B cell (primary cell): ENCODE results near the gene ZMYND8. TPM values are rescaled to one million over a fixed set of nuclear protein-coding genes. Genes with fewer than 3 reads are reported as not detected.

Experiments
- ATAC-seq: fragments of 200-7000 bp; cut with Tn5 transposase; one replicate; pipeline ENCODE4 v1.10.0; 2021; ENCODE audit warnings: low read depth, mild to moderate bottlenecking, moderate number of reproducible peaks, moderate library complexity
- CTCF ChIA-PET: fragments of 350-600 bp; sonication (Branson Sonifier 250); formaldehyde crosslinking; loops from one replicate; lab custom pipeline; 2021; ENCODE audit warnings: antibody characterized with exemption, inconsistent platforms; lab: Charles Lee
- POLR2A ChIA-PET: fragments of 350-600 bp; sonication (Branson Sonifier 250); formaldehyde crosslinking; loops from one replicate; lab custom pipeline; 2021; ENCODE audit warnings: antibody characterized with exemption; lab: Charles Lee
- DNase-seq: peaks from one replicate; pipeline ENCODE4 v3.0.0; 2013
- H2AFZ ChIP-seq: 2 replicates; pipeline ENCODE4 v1.6.1; 2012; ENCODE audit warnings: mild to moderate bottlenecking, low read depth, low read length; ENCODE audit not compliant: insufficient read depth, poor library complexity, severe bottlenecking
- H3K27ac ChIP-seq, 2 donors: 1 replicate in 1 of 2; 2 replicates in 1 of 2; pipeline ENCODE4 v1.5.1; 2012 to 2013; ENCODE audit warnings: low read length in 2 of 2, mild to moderate bottlenecking in 2 of 2, moderate library complexity in 1 of 2
- H3K27me3 ChIP-seq, 4 experiments: fragments of 200-600 bp in 1 of 4; sonication (generic) in 1 of 4; replicated peaks in 1 of 4; 1 replicate in 2 of 4; 2 replicates in 2 of 4; pipeline versions ENCODE4 v1.6.1 to v1.7.0; 2013 to 2016; ENCODE audit warnings: low read length in 3 of 4, mild to moderate bottlenecking in 2 of 4, mixed read lengths in 1 of 4, moderate library complexity in 1 of 4; ENCODE audit not compliant: insufficient read depth in 4 of 4, control insufficient read depth in 3 of 4; ENCODE audit errors: control extremely low read depth in 1 of 4
- H3K36me3 ChIP-seq, 2 experiments: replicated peaks in 1 of 2; 1 replicate in 1 of 2; 2 replicates in 1 of 2; pipeline versions ENCODE4 v1.6.1 to v1.7.1; 2013; ENCODE audit warnings: low read length in 1 of 2; ENCODE audit not compliant: insufficient read depth in 2 of 2, control insufficient read depth in 1 of 2; ENCODE audit errors: control extremely low read depth in 1 of 2, extremely low read depth in 1 of 2
- H3K4me1 ChIP-seq, 2 donors: fragments of 200-600 bp in 1 of 2; sonication (generic) in 1 of 2; 1 replicate in 1 of 2; 2 replicates in 1 of 2; pipeline versions ENCODE4 v1.5.1 to v1.6.1; 2013 to 2017; ENCODE audit warnings: low read length in 2 of 2; ENCODE audit not compliant: control insufficient read depth in 2 of 2, insufficient read depth in 2 of 2
- H3K4me2 ChIP-seq: replicated peaks from 2 replicates; pipeline ENCODE3; 2012; ENCODE audit warnings: mild to moderate bottlenecking, low read depth, low read length; ENCODE audit not compliant: poor library complexity, severe bottlenecking
- H3K4me3 ChIP-seq, 5 experiments: fragments of 200-600 bp in 1 of 5; sonication (generic) in 1 of 5; 1 replicate in 3 of 5; 2 replicates in 2 of 5; pipeline versions ENCODE4 v1.5.1 to v1.7.0; 2011 to 2016; ENCODE audit warnings: low read length in 4 of 5, mild to moderate bottlenecking in 4 of 5, low read depth in 2 of 5, control low read depth in 1 of 5, moderate library complexity in 1 of 5; ENCODE audit not compliant: insufficient read depth in 1 of 5; ENCODE audit errors: control extremely low read depth in 1 of 5, extremely low read depth in 1 of 5
- H3K79me2 ChIP-seq: fragments of 200-600 bp; sonication (generic); one replicate; pipeline ENCODE4 v1.6.0; 2016; ENCODE audit warnings: low read length; ENCODE audit not compliant: control insufficient read depth, insufficient read depth
- H3K9ac ChIP-seq: fragments of 200-600 bp; sonication (generic); 2 replicates; pipeline ENCODE4 v1.6.1; 2017; ENCODE audit warnings: mild to moderate bottlenecking, low read length, moderate library complexity
- H3K9me3 ChIP-seq, 3 donors: one replicate each; pipeline versions ENCODE4 v1.6.1 to v1.7.1; 2013; ENCODE audit warnings: low read length in 2 of 3; ENCODE audit not compliant: control insufficient read depth in 2 of 3, insufficient read depth in 1 of 3; ENCODE audit errors: control extremely low read depth in 1 of 3
- H4K20me1 ChIP-seq: 2 replicates; pipeline ENCODE4 v1.6.0; 2012; ENCODE audit warnings: mild to moderate bottlenecking, low read length; ENCODE audit not compliant: insufficient read depth, control insufficient read depth, poor library complexity, severe bottlenecking
- H3K27ac Mint-ChIP-seq: one replicate; pipeline ENCODE4 v1.8.0; 2021; ENCODE audit warnings: mixed read lengths
- H3K27me3 Mint-ChIP-seq: one replicate; pipeline ENCODE4 v1.8.0; 2021; ENCODE audit warnings: mixed read lengths
- H3K4me1 Mint-ChIP-seq: one replicate; pipeline ENCODE4 v1.8.0; 2021; ENCODE audit warnings: mixed read lengths
- H3K4me3 Mint-ChIP-seq: one replicate; pipeline ENCODE4 v1.8.0; 2021; ENCODE audit warnings: mixed read lengths
- H3K9me3 Mint-ChIP-seq: one replicate; pipeline ENCODE4 v1.8.0; 2022; ENCODE audit warnings: mixed read lengths; ENCODE audit not compliant: insufficient read depth
- EZH2 ChIP-seq: IDR thresholded peaks from 2 replicates; pipeline ENCODE4 v1.6.1; 2012; ENCODE audit warnings: borderline replicate concordance, low read depth, mild to moderate bottlenecking, moderate library complexity, low read length; ENCODE audit not compliant: insufficient read depth, poor library complexity, severe bottlenecking
- WGBS: methylation state at CpG from one replicate; pipeline ENCODE4 v1.1.5; 2013; ENCODE audit warnings: missing lambda C conversion rate; ENCODE audit not compliant: insufficient coverage; 5-methylcytosine and 5-hydroxymethylcytosine counted together
- intact Hi-C: fragments of 100-400 bp; cut with micrococcal nuclease; formaldehyde crosslinking; loops from one replicate; pipeline ENCODE4 v1.10.0; 2022
- polyA plus RNA-seq: library from polyadenylated mRNA; depleted of rRNA; stranded (reverse); fragments of >200 nt; gene quantifications from 2 replicates; pipeline ENCODE4 v1.2.3, GENCODE V29; 2012
- total RNA-seq, 2 donors: library from RNA; stranded (reverse); fragments of 120-200 nt in 1 of 2; gene quantifications; 1 replicate in 1 of 2; 2 replicates in 1 of 2; pipeline versions ENCODE4 v1.2.3 to v1.2.4, GENCODE V29; 2013 to 2022
- TF ChIP-seq, protein P1 (sequence below): fragments of 200-600 bp; IDR thresholded peaks from one replicate; pipeline ENCODE4 v1.8.0; 2022; ENCODE audit warnings: antibody characterized with exemption, mild to moderate bottlenecking

Gene ZMYND8
- total and polyA plus RNA-seq, 2 donors (not counting 1 experiment from before 2014, with no cell fraction given) = 20.3 to 67.2 TPM

DNA sequence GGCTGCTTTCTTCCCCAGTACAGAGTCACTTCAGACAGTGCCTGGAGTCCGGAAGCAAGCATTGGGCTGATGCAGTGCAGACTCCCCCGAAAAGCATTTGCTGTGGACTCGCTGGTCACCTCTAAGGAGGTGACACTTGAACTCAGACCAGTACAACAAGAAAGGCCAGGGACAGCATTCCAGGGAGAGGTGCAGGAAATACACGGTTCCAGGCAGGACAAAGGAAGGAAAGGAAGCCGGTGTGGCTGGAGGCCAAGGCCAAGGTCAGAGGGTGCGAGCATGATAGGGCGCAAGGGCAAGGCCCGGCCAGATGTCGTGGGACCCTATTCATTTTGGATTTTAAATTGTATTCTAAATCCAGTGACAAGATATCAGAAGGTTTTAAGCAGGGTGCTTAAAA is 160.9 kb downstream of the ZMYND8 start:
- Mint-ChIP-seq H3K4me1 (peaks cover 5% of the 10 kb centered on the region), H3K9me3 (no peaks in the 10 kb centered on the region), H3K4me3 (no peak overlapping the region), H3K27ac (no peak overlapping the region), H3K27me3 (no peaks in the 10 kb centered on the region)
- TF ChIP-seq, protein P1, sequence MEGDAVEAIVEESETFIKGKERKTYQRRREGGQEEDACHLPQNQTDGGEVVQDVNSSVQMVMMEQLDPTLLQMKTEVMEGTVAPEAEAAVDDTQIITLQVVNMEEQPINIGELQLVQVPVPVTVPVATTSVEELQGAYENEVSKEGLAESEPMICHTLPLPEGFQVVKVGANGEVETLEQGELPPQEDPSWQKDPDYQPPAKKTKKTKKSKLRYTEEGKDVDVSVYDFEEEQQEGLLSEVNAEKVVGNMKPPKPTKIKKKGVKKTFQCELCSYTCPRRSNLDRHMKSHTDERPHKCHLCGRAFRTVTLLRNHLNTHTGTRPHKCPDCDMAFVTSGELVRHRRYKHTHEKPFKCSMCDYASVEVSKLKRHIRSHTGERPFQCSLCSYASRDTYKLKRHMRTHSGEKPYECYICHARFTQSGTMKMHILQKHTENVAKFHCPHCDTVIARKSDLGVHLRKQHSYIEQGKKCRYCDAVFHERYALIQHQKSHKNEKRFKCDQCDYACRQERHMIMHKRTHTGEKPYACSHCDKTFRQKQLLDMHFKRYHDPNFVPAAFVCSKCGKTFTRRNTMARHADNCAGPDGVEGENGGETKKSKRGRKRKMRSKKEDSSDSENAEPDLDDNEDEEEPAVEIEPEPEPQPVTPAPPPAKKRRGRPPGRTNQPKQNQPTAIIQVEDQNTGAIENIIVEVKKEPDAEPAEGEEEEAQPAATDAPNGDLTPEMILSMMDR = no peak
- no peak for TF ChIP-seq EZH2
- Histone ChIP-seq H3K27me3 (no peaks in the 10 kb centered on the region), H2AFZ (no peak overlapping the region), H3K9me3 (no peaks in the 10 kb centered on the region), H3K4me2 (no peak overlapping the region), H3K36me3 (no peaks in the 10 kb centered on the region), H3K4me1 (peaks cover 3 to 7% of the 10 kb centered on the region in 2 donors), H4K20me1 (no peaks in the 10 kb centered on the region), H3K4me3 (no peak overlapping the region), H3K79me2 (no peaks in the 10 kb centered on the region), H3K27ac (no peak overlapping the region), H3K9ac (no peak overlapping the region)
- no peak for DNase-seq
- POLR2A ChIA-PET = no interaction called here
- 83% methylated on average over 8 of the region's 9 CpGs for WGBS
- CTCF ChIA-PET = interaction anchor here (1.0 to 2.3 kb wide), 4 partner anchors 10 to 467 kb away, joined by 3 to 14 read pairs (median 8); no protein-coding TSS in a partner anchor
- no peak for ATAC-seq
- intact Hi-C loops = loop anchor here (5.0 to 10.0 kb wide), 2 partner anchors 309 to 467 kb away; partner anchors contain the start of gene NCOA3

DNA sequence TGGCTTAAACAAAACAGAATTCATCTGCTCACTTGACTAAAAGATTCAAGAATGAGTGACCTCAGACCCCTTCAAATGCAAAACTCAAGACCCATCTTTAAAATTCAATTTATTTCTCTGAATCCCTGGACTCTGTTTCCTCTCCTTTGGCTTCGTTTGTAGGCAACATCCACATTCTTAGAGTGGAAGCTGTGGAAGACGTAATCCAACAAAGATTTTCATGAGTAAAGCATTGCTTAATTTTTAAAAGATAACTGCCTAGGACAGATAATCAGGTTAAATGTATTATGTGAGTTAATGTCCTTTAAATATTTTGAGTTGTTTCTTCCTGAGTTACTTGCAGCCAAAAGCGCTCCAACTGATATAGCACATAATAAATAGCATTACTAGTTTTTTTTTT is 164.5 kb downstream of the ZMYND8 start:
- intact Hi-C loops = loop anchor here (10.0 kb wide), 1 partner anchor 313 kb away; the partner anchor contains the start of gene NCOA3
- no peak overlapping the region for H3K27ac Mint-ChIP-seq
- POLR2A ChIA-PET = no interaction called here

More for the DNA sequence above, 164.5 kb downstream of the ZMYND8 start:
- no peak overlapping the region for H3K27ac ChIP-seq
- H3K9me3 ChIP-seq = no peaks in the 10 kb centered on the region
- TF ChIP-seq, protein P1 = no peak
- no peak for TF ChIP-seq EZH2
- no peak overlapping the region for H3K4me3 ChIP-seq
- H2AFZ ChIP-seq = no peak overlapping the region
- Mint-ChIP-seq H3K9me3 (no peaks in the 10 kb centered on the region), H3K4me3 (no peak overlapping the region), H3K4me1 (peaks cover 5% of the 10 kb centered on the region), H3K27me3 (peaks cover 15% of the 10 kb centered on the region)
- no peaks in the 10 kb centered on the region for H3K36me3 ChIP-seq
- H3K9ac ChIP-seq = no peak overlapping the region
- CTCF ChIA-PET = no interaction called here
- H3K27me3 ChIP-seq = peaks cover 0 to 10% (median 2%) of the 10 kb centered on the region in 4 experiments
- H3K79me2 ChIP-seq = no peaks in the 10 kb centered on the region
- no CpG with 5 or more reads among the region's 3 CpGs for WGBS
- H3K4me2 ChIP-seq = no peak overlapping the region
- ATAC-seq = no peak
- DNase-seq = no peak
- H3K4me1 ChIP-seq = peaks cover 3 to 7% of the 10 kb centered on the region in 2 donors
- no peaks in the 10 kb centered on the region for H4K20me1 ChIP-seq
